NCI-H1436 (cell line): ENCODE data around the gene PCP4.
"Not testable (repeated sequence)": the region's sequence is repeated elsewhere in the genome, so short reads cannot be mapped to it uniquely, and the experiment has no call there.

Source experiments
- DNase-seq: peaks from one replicate; lab custom pipeline; 2025; lab: John Stamatoyannopoulos, UW

Gene PCP4

DNA sequence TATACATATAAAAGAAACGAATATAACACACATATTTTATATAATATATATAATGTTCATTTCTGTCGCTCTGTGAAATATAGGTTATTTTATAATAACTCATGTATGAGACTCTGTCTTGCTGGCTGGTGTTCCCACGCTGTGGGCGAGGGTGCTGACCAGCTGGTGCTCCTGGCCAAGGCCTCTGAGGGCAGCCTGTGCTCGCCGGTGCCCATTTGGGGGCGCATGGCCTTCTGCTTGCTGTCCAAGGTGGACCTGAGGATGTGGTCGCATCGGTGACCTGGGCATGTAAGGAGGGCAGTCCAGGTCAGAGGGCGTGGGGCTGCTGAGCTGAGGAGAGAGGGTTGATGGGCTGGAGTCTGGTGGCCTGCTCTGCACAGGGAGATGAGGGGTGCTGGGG, 1.1 kb upstream of the PCP4 start:
- DNase-seq = no peak

DNA sequence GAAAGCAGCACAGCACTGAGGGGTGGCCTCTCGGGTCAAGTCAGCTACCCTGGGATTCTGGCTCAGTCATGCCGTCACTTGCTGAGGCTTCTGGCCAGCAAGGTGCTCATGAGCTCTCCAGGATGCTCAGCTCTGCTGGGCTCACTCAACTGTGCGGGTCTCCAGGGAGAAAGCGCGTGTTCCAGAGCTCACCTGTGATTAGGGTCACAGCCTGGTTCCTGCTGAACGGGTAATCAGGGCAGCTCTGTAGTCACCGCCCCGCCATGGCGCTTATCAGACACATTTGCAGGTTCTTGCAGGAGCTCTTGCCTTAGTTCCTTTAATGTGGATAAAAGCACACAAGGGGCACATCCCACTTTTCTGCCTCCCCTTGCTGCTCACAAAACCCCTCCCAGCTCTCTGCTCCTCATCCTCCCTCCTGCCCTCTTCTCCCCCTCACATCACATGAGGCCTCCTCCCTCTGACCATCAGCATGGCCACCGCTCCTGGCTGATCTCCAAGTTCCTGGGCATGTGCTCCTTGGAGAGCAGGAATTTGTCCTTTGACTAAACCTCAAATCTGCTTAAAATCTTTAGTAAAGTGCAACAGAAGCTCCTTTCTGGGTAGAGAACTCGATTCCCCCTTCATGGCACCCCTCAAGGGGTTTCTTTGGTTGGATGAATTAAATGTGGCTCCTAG, 2.0 kb downstream of the PCP4 start:
- no peak for DNase-seq

DNA sequence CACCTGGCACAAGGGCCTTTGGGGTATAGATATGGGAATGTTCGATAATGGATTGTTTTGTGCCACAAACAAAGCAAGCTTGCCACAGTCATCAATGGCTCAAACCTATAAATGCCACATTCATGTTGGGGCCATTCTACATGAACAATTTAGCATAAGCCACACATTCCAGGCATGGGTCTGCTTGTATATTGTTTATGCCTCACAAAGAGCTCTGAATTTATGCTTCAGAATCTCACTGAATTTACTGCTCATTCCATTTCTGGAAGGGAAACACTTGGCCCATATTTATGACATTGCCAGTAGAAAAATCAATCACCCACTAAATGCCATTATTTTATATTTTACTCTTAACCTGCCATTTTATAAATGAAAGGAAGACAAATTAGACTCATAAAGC, 6.4 kb downstream of the PCP4 start:
- DNase-seq = no peak

DNA sequence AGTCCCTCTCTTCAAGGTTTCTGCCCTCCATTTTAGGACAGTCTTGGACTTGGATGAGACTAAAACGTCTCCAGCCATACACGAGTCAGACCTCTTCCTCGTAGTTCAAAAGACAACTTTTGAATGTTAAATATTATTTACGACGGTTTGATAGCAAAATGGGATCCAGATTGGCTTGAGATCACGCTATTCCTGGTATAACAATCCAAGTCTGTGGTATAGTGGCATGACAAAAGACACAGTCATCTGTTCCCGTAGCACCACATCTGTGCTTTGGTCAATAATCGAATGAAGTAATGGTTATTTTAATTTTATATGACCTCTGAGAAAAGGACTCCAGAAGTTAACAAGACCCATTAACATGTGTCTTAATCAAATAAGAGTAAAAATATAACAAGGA, 7.0 kb downstream of the PCP4 start:
- DNase-seq = no peak

DNA sequence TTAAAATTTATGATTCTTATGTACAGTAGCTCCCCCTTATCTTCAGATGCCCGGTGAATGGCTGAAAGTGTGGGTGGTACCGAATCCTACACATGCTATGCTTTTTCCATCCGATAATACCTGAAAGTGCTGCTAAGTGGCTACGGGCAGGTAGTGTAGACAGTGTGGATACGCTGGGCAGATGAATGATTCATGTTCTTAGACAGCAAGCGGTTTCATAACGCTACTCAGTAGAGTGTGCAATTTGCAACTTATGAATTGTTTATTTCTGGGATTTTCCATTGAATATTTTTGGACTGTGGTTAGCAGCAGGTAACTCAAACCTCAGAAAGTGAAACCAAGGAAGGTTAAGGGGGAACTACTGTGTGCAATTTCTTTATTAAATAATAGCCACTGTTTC, 7.5 kb downstream of the PCP4 start:
- peak; percentile 31 for DNase-seq

DNA sequence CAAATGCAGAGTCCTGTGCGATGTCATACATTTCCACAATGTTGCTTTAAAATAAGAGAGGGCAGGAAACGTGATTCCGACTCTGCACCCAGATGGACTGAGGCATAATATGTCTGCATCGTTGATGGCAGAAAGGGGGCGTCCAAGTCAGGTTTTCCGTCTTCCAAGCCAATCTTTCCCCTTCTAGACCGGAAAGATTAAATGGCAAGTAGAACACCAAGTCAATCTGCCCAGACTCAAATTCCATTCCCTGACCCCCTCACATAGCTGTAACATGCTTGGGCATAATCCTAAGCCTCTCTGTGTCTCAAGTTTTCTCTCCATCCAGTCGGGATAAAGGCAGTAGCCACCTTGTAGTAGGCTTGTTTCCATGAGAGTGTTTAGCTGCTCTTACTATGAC, 14.4 kb downstream of the PCP4 start:
- DNase-seq = no peak

DNA sequence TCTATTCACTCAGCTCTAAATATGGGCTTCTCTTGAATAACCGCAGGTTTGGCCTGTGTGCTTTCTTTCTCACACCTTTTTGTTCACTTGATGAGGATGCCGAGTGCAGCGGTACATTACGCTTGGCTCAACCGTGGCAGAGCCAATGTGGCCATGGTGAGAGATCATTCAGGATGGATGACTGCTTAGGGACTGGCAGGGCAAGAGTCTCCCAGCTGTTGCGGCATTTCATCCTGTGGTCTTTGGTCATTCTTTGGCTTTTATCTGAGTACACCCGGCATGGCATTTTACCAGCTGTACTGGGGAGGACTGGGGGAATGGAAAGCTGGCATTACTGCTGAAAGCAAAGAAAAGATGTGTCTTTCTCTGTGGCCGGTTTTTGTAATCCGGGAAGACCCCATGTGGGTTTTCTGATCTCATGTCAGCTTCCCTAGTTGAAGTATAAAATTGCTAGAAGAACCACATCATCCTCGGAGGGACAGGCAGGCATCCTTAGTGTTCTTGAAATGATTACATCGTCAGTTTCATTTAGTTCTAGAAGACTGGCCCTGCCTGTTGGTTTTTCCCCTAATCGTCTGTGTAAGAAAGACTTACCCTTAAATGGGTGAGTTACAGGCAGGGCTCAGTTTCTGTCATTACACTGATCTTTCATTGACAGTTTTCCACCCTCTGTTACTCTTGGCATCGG, 15.1 kb downstream of the PCP4 start:
- DNase-seq = no peak

DNA sequence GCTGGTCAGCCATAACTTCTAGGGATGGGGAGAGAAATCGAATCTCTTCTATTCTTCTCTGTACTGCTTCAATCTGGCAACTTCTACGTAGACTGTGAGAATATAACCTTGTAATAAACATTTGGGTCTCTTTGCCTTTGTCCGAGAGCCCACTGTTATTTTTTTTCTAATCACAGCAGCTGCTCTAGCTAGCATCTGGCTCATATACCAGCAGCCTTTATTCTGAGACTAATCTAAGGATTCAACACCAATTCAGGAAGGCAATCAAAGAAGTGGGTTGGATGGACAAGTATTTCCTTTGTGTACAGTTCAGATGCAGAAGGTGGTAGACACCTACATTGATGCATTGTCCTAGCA, 15.6 kb downstream of the PCP4 start:
- DNase-seq = no peak

DNA sequence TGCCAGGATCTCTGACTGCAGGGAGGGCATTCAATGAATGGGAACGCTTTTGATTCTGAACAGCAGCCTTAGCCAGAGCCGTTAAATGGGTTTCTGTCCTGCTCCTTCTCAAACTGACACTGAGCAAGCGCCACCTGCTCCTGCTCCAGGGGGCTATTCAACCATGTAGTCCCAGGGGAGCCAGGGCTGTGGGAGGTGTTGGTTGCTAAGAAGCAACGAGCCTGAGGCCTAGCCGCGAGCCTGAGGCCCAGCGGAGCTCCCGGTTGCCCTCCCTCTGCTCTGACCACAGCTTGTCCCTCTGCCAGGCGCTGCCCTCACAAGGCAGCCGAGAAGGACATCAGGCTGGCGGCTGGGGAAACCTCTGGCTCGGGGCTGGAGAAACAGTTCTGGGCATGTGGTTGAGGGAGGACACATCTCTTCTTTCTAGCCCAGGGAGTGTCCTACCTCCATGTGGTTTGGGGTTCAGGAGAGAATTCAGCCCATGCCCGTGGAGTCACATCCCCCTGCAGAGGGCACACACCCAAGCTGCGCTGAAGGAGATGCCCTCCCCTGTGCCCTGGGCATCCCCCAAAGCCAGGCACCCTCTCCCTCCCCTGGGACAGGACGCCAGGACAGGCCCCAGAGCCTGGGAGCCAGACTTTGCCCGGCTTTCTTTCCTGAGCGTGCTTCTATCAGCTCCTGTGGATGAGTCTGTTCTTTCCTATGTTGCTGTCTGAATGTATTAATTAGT, 18.0 kb downstream of the PCP4 start:
- DNase-seq = peak; percentile 97

DNA sequence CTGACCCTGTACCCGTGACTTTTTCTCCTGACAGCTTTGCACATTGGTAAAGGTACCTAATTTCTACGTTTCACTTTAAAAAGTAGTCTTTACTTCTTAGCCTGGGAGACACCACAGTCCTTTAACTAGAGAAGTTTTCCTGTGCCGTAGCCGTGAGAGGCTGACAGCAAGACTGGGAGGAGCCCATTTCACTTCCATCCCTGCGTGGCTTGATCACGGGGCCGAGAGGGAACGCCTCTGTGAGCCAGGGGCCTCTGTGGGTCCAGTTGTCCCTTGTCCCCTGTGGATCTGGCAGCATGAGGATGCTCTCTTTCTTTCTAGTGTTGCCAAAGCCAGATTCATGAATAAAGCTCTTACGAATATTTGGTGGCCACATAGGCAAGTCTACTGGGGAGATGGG, 21.6 kb downstream of the PCP4 start:
- DNase-seq = no peak

DNA sequence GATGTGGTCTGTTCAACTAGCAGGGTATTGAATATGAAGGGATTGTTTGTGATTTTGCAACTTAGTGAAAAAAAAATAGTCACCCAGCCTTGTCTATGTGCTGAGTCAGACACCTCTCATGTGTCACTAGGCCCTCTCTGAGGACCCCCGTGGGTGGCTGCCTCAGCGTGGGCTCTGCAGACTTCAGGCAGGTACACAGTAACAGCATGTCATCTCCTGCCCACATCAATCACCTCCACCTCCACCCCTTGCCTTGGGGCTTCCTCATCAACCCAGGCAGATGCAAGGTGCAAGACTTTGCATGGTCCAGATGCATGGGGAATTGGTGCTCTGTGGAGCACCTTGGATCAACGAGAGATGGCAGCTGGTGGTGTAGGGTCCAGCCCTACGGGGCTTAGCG, 23.9 kb downstream of the PCP4 start:
- no peak for DNase-seq

DNA sequence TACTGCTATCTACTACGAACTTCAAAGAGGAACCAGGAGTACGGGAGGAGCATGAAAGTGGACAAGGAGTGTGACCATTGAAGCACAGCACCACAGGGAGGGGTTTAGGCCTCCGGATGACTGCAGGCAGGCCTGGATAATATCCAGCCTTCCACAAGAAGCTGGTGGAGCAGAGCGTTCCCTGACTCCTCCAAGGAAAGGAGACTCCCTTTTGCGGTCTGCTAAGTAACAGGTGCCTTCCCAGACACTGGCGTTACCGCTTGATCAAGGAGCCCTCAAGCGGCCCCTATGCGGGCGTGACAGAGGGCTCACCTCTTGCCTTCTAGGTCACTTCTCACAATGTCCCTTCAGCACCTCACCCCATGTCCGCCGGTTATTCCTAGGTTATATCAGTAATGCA, 24.6 kb downstream of the PCP4 start:
- DNase-seq = not testable (repeated sequence)

DNA sequence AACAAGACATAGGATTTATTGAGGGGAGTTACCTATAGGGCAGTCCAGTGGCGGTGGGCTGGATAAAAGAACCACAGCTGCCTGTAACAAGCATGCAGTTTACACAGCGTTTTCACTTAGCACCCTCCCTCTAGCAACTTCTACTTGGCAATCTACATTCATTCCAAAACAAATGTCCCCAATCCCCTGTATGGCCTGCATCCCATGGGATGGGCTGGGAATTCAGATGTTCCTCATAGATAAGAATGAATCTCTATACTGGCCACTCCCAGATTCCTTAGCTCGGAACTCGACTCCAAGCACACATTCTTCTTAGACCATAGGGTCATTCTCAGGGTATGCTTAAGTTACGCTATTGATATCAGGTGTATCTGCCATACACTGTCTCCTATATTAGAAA, 33.3 kb downstream of the PCP4 start:
- no peak for DNase-seq

DNA sequence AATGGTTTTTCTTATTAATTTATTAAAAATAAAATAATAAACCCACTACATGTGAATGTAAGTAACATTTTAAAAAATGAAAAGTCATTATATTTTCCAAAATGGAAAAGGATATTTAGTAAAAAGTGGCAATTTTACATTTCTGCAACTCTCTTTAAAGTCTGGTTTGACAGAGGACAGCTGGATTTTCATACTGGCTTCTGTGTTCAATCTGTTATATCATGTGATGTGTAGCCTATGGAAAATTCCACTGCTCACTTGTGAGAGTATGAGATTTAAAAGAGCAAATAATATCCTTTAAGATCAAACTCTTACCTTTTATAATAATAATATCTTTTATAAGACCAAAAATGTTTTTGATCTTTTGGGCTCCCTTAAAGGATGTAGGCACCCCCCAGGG, 33.7 kb downstream of the PCP4 start:
- no peak for DNase-seq

DNA sequence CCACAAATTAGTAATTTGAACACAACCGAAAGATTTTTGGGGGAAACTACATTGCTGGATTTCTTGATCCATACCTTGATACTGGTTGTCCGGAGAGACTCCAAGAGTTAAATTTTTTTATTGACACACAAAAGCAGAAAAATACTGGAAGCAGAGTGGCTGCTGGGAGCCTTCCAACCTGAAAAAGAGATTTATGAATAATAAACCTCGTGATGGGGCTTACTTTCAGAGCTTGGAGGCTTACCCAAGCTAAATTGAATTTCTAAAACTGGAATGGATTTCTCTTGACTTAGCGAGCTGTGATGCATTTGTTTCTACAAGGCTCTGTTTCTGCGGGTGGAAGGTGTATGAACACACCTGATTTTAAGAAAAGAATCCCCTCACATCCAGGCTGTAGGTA, 35.7 kb downstream of the PCP4 start:
- DNase-seq = no peak

DNA sequence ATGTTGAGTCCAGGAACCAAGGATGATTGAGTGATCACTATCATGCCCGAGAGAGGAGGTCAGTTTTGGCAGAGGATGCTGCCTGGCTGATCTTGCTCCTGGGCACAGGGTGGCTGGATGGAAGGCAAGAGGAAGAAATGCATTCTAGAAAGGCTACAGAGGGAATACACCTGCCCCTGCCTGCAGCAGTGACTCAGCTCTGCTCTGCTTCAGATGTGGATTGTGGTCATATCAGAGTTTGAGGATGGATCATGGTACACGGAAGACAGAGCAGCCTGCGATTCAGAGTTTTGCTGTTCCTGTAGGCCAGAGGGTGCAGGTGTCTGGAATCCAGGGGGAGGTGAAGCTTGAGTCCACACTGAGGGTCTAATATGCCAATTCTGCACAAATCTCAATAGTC, 37.2 kb downstream of the PCP4 start:
- DNase-seq = no peak

DNA sequence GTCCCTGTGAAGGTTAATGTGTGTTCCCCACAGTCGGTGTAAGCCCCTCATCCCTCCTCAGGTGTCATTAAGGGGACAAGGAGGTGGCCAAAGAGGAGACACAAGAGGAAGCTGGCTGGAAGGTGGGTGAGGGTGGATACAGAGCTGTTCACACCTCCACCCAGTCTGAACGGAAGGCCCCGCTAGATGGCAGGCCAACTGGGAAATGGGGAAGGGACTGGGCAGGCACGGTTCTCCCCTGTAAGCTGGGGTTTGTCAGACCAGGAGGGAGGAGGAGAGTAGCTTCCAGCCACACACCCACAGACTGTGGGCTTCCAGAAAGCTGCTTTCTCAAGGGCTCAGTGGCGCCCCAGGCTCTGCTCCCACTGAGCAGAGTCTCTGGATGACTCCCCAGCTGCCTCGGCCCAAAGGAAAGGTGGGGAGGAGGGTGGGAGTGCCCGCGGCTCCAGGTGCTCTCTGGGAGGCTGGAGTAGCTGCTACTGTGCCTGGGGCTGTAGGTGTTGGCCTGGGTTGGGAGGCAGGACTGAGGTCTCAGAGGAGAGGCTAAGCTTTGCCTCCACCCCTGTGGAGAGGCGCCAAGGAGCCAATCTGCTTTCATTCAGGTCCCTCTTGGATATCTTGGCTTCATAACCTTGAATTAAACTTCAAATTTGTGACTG, 41.2 kb downstream of the PCP4 start:
- no peak for DNase-seq

DNA sequence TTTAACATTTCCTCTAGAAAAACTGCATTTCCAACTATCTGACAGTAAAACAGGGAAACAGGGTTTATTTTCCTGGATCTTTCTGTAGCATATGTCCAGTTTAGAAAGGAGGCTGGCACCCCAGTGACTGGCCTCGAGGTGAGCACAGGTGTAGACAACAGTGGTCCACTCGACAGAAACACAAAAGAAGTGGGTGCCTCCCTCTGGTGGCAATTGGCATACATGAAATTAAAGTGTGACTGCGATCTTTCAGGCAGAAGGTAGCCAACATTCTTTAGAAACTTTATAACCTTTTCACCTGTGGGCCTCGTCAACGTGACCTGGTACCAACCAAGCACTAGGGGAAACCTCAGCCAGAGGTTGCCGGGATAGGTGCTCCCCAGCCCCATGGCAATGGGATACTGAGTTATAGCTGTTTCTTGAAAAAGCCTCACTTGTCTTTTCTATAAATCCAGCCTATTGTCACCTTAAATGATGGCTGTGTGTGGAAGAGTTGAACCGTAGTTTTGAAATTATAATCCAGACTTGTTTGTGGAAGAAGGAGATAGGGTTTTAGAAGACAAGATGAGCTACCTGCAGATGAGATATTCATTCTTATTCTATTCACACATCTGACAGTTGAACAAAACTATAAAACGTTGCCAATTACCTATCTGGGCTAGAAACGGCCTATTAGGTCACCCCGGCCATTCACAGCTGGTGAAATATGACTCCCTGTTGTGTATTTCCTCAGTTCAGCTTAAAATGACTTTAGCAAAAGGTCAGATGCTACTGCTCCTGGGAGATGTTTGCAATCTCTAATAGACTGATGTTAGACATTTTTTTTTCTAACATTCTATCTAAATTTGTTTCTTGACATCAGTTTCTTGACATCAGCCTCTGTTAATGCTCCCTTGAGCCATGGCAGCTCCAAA, 44.3 kb downstream of the PCP4 start:
- DNase-seq = peak; percentile 12

DNA sequence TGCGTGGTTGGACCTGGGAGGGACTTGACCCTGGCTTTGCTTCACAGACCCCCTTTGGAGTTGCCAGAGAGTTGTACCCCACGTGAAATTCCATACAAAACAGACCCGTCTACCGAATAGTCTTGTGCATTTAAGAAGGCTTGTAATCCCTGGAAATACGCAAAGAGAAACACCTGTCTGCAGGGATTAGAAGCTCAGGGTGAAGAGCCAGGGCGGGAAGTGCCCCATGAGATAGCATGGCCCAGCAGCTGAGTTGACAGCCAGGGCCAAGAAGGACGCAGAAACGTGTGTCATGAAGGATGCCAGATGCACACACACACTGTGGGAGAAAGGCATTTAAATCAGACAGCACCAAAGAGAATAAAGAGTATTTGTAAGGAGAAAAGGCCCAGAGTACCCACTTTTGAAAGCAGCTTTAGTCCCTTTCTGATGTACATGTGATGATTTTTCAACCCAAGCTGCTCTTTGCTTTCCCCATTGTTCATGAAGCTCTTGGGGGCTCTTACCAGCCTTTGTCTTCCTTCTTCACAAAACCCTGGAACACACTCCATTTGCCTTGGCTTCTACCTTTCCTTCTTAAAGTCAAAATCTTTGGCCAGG, 46.6 kb downstream of the PCP4 start:
- no peak for DNase-seq

DNA sequence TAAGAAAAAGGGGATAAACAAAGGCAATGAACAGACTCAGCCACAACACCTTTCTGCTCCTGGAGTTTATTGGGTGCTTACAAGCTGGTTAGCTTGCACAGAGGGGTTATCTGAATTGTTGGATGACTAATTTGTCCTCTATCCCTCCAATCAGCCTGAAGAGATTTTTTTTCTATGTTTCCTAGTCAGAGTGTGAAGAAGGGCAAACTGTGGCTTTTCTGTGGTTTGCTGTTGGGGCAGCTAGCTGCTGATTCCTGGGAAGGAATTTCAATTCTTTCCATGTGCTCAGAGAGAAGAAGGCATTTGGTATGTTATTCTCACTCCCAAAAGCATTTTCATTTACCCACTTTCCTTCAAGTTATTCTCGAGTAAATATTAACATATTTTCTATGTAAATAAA, 48.6 kb downstream of the PCP4 start:
- DNase-seq = no peak

DNA sequence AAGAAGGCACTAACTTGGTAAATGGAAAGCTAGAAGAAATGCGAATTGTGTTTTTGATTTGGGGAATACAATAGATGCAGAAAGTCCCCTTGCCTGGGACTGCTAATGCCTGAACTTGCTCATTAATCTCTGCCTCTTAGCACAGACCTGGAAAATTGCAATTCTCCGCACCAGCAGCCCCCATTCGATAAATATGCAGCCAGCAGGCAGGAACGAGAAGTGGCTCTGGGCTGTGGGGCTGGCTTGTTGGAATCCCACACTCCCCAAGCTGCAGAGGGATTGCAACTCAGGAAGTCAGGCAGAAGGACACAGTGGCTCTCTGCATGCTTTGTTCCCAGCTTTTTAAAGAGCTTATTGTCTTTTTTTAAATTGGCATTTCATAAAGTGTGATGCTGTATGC, 51.3 kb downstream of the PCP4 start:
- no peak for DNase-seq

DNA sequence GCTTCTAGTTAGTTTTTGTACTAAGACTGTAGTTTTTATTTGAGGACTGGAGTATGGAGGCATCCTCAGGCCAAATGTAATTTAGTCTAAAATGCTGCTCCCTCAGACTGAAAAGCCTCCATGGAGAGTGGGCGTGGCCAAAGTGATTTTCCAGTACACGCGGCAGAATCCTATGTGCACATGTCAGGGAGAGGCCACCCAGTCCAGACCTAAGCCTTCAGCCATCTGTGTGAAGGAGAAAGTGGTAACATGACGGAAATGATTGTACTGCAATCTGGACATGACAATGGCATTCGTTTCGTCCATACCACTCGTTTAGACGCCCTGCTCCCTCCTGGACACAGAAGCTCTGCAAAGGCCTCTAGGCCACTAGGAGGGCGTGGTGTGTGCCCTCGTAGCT, 56.2 kb downstream of the PCP4 start:
- no peak for DNase-seq
